ENCODE measurements around the gene FHL3. TPM values are rescaled to one million over a fixed set of nuclear protein-coding genes. Genes with fewer than 3 reads are reported as not detected.

Gene FHL3
- total RNA-seq, 2 experiments from 2014 or later = 26.5 to 27.7 TPM

DNA sequence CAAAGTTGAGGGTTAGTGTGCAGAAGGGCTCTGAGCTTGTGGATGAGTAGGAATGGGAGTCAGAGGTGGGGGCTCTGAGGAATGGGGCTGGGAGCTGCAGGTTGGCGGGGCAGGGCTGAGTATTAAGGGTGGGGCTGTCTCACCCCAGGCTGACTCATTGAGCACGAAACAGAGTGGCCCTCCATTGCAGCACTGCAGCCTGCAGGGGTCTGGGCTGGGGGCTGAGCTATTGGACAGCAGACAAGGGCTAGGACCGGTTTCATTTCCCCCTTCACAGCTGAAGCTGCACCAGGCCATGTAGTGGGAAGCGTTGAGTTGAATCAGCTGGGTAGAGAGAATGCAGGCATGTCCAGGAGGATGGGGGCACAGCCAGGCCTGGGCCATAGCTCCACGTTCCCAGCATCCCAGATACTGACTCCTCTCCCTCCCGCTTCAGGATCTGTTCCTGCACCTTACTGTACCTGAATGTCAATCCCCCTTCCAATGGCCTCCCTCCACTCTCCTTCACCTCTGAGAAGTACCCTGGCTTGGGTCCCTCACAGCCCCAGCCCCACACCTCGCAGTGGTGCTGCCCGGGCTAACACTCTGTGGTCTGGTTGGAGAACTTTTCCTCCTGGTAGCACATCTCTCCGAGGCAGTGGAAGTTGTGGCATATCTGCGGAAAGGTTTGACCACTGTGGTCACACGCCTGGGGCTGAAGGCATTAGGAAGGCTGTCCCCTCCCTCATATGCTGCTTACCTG lies 54.1 kb downstream of the FHL3 start:
- peaks cover 18% of the 10 kb centered on the region for H3K4me1 Mint-ChIP-seq
- H3K4me3 Mint-ChIP-seq = no peak overlapping the region
- no peaks in the 10 kb centered on the region for H3K27me3 Mint-ChIP-seq
- no peaks in the 10 kb centered on the region for H3K36me3 Mint-ChIP-seq
- no peak for DNase-seq
- H3K9me3 Mint-ChIP-seq = no peaks in the 10 kb centered on the region
- H3K27ac Mint-ChIP-seq = no peak overlapping the region

GRCh38 chr1:37949524-37950152 lies 55.7 kb downstream of the FHL3 start:
- H3K27ac Mint-ChIP-seq = no peak overlapping the region
- no peaks in the 10 kb centered on the region for H3K9me3 Mint-ChIP-seq
- H3K36me3 Mint-ChIP-seq = no peaks in the 10 kb centered on the region
- H3K4me3 Mint-ChIP-seq = no peak overlapping the region
- H3K27me3 Mint-ChIP-seq = no peaks in the 10 kb centered on the region
- peaks cover 19% of the 10 kb centered on the region for H3K4me1 Mint-ChIP-seq
- DNase-seq = no peak

DNA sequence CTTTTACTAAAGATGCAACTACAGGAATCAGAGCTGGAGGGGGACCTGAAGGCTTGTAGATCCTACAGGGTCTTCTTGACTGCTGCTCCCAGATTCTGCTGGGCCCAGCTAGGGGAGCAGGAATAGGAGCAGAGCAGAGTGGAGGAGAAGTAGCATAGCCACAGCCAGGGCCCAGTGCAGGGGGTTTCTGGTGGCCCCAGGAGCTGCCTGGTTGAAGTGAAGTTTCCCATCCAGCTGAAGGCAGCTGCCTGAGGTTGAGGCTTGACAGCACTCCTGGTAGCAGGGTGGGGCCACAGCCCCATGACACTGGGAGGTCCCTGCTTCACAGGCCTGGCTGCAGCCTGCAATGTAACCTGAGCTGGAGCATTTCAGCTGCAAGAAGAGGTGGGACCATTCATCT lies 56.5 kb downstream of the FHL3 start:
- H3K27me3 Mint-ChIP-seq = no peaks in the 10 kb centered on the region
- no peaks in the 10 kb centered on the region for H3K9me3 Mint-ChIP-seq
- H3K4me3 Mint-ChIP-seq = no peak overlapping the region
- H3K36me3 Mint-ChIP-seq = no peaks in the 10 kb centered on the region
- peaks cover 19% of the 10 kb centered on the region for H3K4me1 Mint-ChIP-seq
- no peak for DNase-seq
- H3K27ac Mint-ChIP-seq = no peak overlapping the region

DNA sequence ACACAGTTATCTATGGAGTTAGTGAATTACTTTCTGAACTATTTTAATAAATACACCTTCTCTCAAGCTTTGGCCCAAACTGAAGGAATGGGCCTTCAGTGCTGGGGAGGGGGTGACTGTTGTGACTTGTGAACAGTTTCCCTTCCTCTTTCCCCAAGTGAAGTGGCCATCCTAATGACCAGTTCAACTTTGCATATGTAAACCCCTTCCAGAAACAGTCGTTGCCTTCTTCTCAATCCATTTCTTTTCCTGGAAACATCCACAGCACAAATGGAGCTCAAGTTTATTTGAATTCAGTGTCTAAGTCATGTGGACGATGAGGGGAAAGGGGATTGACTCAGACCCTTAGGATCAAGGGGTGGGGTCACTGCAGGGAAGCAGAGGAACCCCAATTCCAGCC lies 57.1 kb downstream of the FHL3 start:
- DNase-seq = no peak
- peaks cover 19% of the 10 kb centered on the region for H3K4me1 Mint-ChIP-seq
- H3K4me3 Mint-ChIP-seq = no peak overlapping the region
- H3K27me3 Mint-ChIP-seq = no peaks in the 10 kb centered on the region
- H3K9me3 Mint-ChIP-seq = no peaks in the 10 kb centered on the region
- H3K36me3 Mint-ChIP-seq = peaks cover 1% of the 10 kb centered on the region
- H3K27ac Mint-ChIP-seq = no peak overlapping the region

DNA sequence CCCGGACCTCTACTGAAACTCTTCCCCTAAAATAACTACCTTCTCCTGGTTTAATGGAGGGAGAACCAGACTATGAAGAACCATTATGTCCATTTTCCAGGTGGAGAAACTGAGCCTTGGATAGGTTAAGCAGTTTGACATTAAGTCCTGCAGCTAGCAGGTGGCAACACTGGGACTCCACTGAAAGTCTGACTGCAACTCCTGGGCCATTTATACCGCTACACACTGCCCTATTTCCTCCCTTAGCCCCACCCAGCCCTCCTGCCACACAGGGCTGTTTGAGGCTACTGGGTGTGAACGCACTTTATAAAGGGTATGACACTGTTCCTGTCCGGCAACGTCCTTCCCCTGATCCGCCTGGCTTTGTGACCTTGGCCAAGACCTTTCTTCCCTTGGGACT lies 58.0 kb downstream of the FHL3 start:
- H3K36me3 Mint-ChIP-seq = peaks cover 3% of the 10 kb centered on the region
- H3K4me3 Mint-ChIP-seq = peak overlapping the region; percentile 99
- no peak for DNase-seq
- no peaks in the 10 kb centered on the region for H3K9me3 Mint-ChIP-seq
- peaks cover 19% of the 10 kb centered on the region for H3K4me1 Mint-ChIP-seq
- no peaks in the 10 kb centered on the region for H3K27me3 Mint-ChIP-seq
- peak overlapping the region; percentile 99 for H3K27ac Mint-ChIP-seq

Other genes with a start within 250 kb of the FHL3 start
- gene EPHA10, start 240.4 kb downstream of the FHL3 start, total RNA-seq = not detected
- gene MANEAL, start 211.7 kb downstream of the FHL3 start, total RNA-seq = 1 to 10 TPM; 1.5 TPM
- gene C1orf122, start 197.7 kb downstream of the FHL3 start, total RNA-seq = 10 to 100 TPM; 26.1 to 27.7 TPM
- gene YRDC, start 197.3 kb downstream of the FHL3 start, total RNA-seq = 10 to 100 TPM; 58.3 to 62.0 TPM
- gene MTF1, start 145.9 kb downstream of the FHL3 start, total RNA-seq = 10 to 100 TPM; 31.2 to 31.4 TPM
- 10 to 100 TPM; 26.6 to 27.7 TPM for gene INPP5B, start 58.5 kb downstream of the FHL3 start, total RNA-seq
- 100 to 1,000 TPM; 121 to 125 TPM for gene SF3A3, start 15.5 kb downstream of the FHL3 start, total RNA-seq
- gene UTP11, start 7.2 kb upstream of the FHL3 start, total RNA-seq = 10 to 100 TPM; 83.5 to 89.2 TPM
- under 1 TPM in 1 of 2 experiments, not detected in 1; 0.10 TPM for gene POU3F1, start 41.3 kb upstream of the FHL3 start, total RNA-seq

Measured in activated naive CD8-positive, alpha-beta T cell treated with anti-CD3 and anti-CD28 coated beads for 36 hours (primary cell).